WTC11 (cell line): ENCODE results near the gene ENC1. TPM values are rescaled to one million over a fixed set of nuclear protein-coding genes. Genes with fewer than 3 reads are reported as not detected.

ENCODE experiments used
- ATAC-seq: fragments of 200-7000 bp; cut with Tn5 transposase; 2 replicates; pipeline ENCODE4 v1.10.0; 2021; ENCODE audit warnings: mild to moderate bottlenecking, moderate library complexity
- CTCF ChIA-PET: fragments of 300-600 bp; sonication (Branson Sonifier 250); formaldehyde crosslinking; loops from one replicate; lab custom pipeline; 2021; ENCODE audit warnings: antibody characterized with exemption; lab: Charles Lee
- POLR2A ChIA-PET: fragments of 350-600 bp; sonication (Branson Sonifier 250); formaldehyde crosslinking; loops from one replicate; lab custom pipeline; 2021; ENCODE audit warnings: antibody characterized with exemption; lab: Charles Lee
- DNase-seq: peaks from one replicate; pipeline ENCODE4 v3.0.0; 2021; ENCODE audit warnings: low spot score
- H3K27ac Mint-ChIP-seq: 2 replicates; pipeline ENCODE4 v1.8.0; 2021; ENCODE audit warnings: mixed read lengths
- H3K27me3 Mint-ChIP-seq: 2 replicates; pipeline ENCODE4 v1.8.0; 2021; ENCODE audit warnings: low read depth, mild to moderate bottlenecking, moderate library complexity, mixed read lengths
- H3K36me3 Mint-ChIP-seq: 2 replicates; pipeline ENCODE4 v1.8.0; 2021; ENCODE audit warnings: mixed read lengths
- H3K4me1 Mint-ChIP-seq: 2 replicates; pipeline ENCODE4 v1.8.0; 2022; ENCODE audit warnings: mixed read lengths
- H3K4me3 Mint-ChIP-seq: 2 replicates; pipeline ENCODE4 v1.8.0; 2021; ENCODE audit warnings: mild to moderate bottlenecking, moderate library complexity, mixed read lengths
- H3K9me3 Mint-ChIP-seq: 2 replicates; pipeline ENCODE4 v1.8.0; 2021; ENCODE audit warnings: mixed read lengths
- ATF1 ChIP-seq: sonication (generic); formaldehyde crosslinking; IDR thresholded peaks from 2 replicates; pipeline ENCODE4 v1.8.1; 2023; ENCODE audit warnings: mild to moderate bottlenecking, moderate library complexity, missing genetic modification reagents
- CDX4 ChIP-seq: fragments of 250-450 bp; sonication (Bioruptor Pico); IDR thresholded peaks from 2 replicates; pipeline ENCODE4 v1.9.0; 2021; ENCODE audit warnings: moderate library complexity, mild to moderate bottlenecking, inconsistent platforms, borderline replicate concordance
- ETV6 ChIP-seq: sonication (generic); formaldehyde crosslinking; IDR thresholded peaks from 2 replicates; pipeline ENCODE4 v1.8.1; 2022; ENCODE audit warnings: mild to moderate bottlenecking, missing genetic modification reagents
- FOXJ3 ChIP-seq: sonication (generic); formaldehyde crosslinking; IDR thresholded peaks from 2 replicates; pipeline ENCODE4 v1.9.0; 2021; ENCODE audit warnings: missing genetic modification reagents, mild to moderate bottlenecking, borderline replicate concordance
- JAZF1 ChIP-seq: fragments of 250-450 bp; sonication (Bioruptor Pico); IDR thresholded peaks from 2 replicates; pipeline ENCODE4 v1.9.0; 2021; ENCODE audit warnings: moderate library complexity, mild to moderate bottlenecking, inconsistent platforms
- NR1H2 ChIP-seq: sonication (generic); formaldehyde crosslinking; IDR thresholded peaks from 2 replicates; pipeline ENCODE4 v1.9.0; 2021; ENCODE audit warnings: mild to moderate bottlenecking, moderate library complexity, missing genetic modification reagents
- PRRX2 ChIP-seq: fragments of 250-450 bp; sonication (Bioruptor Pico); IDR thresholded peaks from 2 replicates; pipeline ENCODE4 v1.8.0; 2021; ENCODE audit warnings: mild to moderate bottlenecking
- RORB ChIP-seq: fragments of 250-450 bp; sonication (Bioruptor Pico); IDR thresholded peaks from 2 replicates; pipeline ENCODE4 v1.9.0; 2021; ENCODE audit warnings: mild to moderate bottlenecking
- TEAD4 ChIP-seq: sonication (generic); formaldehyde crosslinking; IDR thresholded peaks from 2 replicates; pipeline ENCODE4 v1.8.0; 2022; ENCODE audit warnings: mild to moderate bottlenecking, missing genetic modification reagents
- ZNF263 ChIP-seq: sonication (generic); formaldehyde crosslinking; IDR thresholded peaks from 2 replicates; pipeline ENCODE4 v1.8.1; 2022; ENCODE audit warnings: low read depth, mild to moderate bottlenecking, moderate library complexity, missing genetic modification reagents
- total RNA-seq: library from RNA; stranded (reverse); gene quantifications from 3 replicates; pipeline ENCODE4 v1.2.3, GENCODE V29; 2021
- TF ChIP-seq, protein P1 (sequence below): fragments of 250-450 bp; sonication (Bioruptor Pico); IDR thresholded peaks from 2 replicates; pipeline ENCODE4 v1.8.0; 2021; ENCODE audit warnings: mild to moderate bottlenecking
- TF ChIP-seq, protein P2 (sequence below): sonication (generic); formaldehyde crosslinking; IDR thresholded peaks from 2 replicates; pipeline ENCODE4 v1.8.1; 2023; ENCODE audit warnings: mild to moderate bottlenecking, moderate library complexity, missing genetic modification reagents
- TF ChIP-seq, protein P3 (sequence below): sonication (generic); formaldehyde crosslinking; IDR thresholded peaks from 2 replicates; pipeline ENCODE4 v1.8.1; 2022; ENCODE audit warnings: low read depth, mild to moderate bottlenecking, moderate library complexity, missing genetic modification reagents, borderline replicate concordance
- TF ChIP-seq, protein P4 (sequence below): sonication (generic); formaldehyde crosslinking; IDR thresholded peaks from 2 replicates; pipeline ENCODE4 v1.8.0; 2023; ENCODE audit warnings: missing genetic modification reagents, mild to moderate bottlenecking, borderline replicate concordance

The ENC1 gene
- total RNA-seq, 1 experiment from 2014 or later = 18.3 TPM

DNA sequence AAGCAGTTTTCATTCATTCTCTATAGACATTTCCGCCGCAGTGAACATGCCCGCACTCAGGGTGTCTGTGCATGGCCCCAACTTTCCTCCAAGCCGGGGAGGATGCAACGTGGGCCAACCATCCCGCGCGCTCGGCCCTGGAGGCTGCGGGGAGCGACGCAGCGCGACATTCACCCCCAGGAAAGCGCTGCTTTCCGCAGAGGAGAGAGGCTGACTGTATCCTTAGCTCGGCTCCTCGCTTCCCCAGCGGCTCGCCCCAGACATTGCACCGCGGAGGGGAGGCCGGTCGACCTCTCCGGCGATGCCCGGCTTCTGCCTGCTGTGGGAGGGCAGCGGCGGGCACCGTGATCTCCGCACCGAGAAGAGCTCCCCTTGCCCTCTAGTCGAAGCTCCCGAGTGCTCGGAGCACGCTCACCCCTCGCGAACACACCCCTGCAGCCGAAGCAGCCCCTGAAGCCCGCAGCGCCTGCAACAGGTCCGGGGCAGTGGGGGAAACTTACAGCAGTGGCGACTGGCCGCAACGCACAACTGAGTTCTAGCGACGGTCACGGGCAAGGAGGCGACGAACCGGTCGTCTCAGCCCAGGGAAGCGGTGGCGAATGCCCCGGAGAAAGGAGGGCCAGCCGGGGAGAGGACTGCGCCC, 600 bp downstream of the ENC1 start (continued):
- TF ChIP-seq, protein P1, sequence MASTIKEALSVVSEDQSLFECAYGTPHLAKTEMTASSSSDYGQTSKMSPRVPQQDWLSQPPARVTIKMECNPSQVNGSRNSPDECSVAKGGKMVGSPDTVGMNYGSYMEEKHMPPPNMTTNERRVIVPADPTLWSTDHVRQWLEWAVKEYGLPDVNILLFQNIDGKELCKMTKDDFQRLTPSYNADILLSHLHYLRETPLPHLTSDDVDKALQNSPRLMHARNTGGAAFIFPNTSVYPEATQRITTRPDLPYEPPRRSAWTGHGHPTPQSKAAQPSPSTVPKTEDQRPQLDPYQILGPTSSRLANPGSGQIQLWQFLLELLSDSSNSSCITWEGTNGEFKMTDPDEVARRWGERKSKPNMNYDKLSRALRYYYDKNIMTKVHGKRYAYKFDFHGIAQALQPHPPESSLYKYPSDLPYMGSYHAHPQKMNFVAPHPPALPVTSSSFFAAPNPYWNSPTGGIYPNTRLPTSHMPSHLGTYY = no peak
- TF ChIP-seq FOXJ3 (CRISPR knock-in tag) (no peak), NR1H2 (CRISPR knock-in tag) (no peak), JAZF1 (CRISPR knock-in tag) (no peak), ATF1 (CRISPR knock-in tag) (0 out of 2 replicates have a peak, but pooled peaks have one; percentile 66), ZNF263 (CRISPR knock-in tag) (no peak), TEAD4 (CRISPR knock-in tag) (peak; percentile 42; the same call in 1 of the 2 replicates), CDX4 (CRISPR knock-in tag) (no peak), RORB (no peak), ETV6 (CRISPR knock-in tag) (no peak), PRRX2 (CRISPR knock-in tag) (no peak)
- TF ChIP-seq, protein P2, sequence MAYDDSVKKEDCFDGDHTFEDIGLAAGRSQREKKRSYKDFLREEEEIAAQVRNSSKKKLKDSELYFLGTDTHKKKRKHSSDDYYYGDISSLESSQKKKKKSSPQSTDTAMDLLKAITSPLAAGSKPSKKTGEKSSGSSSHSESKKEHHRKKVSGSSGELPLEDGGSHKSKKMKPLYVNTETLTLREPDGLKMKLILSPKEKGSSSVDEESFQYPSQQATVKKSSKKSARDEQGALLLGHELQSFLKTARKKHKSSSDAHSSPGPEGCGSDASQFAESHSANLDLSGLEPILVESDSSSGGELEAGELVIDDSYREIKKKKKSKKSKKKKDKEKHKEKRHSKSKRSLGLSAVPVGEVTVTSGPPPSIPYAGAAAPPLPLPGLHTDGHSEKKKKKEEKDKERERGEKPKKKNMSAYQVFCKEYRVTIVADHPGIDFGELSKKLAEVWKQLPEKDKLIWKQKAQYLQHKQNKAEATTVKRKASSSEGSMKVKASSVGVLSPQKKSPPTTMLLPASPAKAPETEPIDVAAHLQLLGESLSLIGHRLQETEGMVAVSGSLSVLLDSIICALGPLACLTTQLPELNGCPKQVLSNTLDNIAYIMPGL = no peak
- TF ChIP-seq, protein P3, sequence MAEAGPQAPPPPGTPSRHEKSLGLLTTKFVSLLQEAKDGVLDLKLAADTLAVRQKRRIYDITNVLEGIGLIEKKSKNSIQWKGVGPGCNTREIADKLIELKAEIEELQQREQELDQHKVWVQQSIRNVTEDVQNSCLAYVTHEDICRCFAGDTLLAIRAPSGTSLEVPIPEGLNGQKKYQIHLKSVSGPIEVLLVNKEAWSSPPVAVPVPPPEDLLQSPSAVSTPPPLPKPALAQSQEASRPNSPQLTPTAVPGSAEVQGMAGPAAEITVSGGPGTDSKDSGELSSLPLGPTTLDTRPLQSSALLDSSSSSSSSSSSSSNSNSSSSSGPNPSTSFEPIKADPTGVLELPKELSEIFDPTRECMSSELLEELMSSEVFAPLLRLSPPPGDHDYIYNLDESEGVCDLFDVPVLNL (CRISPR knock-in tag) = no peak
- TF ChIP-seq, protein P4, sequence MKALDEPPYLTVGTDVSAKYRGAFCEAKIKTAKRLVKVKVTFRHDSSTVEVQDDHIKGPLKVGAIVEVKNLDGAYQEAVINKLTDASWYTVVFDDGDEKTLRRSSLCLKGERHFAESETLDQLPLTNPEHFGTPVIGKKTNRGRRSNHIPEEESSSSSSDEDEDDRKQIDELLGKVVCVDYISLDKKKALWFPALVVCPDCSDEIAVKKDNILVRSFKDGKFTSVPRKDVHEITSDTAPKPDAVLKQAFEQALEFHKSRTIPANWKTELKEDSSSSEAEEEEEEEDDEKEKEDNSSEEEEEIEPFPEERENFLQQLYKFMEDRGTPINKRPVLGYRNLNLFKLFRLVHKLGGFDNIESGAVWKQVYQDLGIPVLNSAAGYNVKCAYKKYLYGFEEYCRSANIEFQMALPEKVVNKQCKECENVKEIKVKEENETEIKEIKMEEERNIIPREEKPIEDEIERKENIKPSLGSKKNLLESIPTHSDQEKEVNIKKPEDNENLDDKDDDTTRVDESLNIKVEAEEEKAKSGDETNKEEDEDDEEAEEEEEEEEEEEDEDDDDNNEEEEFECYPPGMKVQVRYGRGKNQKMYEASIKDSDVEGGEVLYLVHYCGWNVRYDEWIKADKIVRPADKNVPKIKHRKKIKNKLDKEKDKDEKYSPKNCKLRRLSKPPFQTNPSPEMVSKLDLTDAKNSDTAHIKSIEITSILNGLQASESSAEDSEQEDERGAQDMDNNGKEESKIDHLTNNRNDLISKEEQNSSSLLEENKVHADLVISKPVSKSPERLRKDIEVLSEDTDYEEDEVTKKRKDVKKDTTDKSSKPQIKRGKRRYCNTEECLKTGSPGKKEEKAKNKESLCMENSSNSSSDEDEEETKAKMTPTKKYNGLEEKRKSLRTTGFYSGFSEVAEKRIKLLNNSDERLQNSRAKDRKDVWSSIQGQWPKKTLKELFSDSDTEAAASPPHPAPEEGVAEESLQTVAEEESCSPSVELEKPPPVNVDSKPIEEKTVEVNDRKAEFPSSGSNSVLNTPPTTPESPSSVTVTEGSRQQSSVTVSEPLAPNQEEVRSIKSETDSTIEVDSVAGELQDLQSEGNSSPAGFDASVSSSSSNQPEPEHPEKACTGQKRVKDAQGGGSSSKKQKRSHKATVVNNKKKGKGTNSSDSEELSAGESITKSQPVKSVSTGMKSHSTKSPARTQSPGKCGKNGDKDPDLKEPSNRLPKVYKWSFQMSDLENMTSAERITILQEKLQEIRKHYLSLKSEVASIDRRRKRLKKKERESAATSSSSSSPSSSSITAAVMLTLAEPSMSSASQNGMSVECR = no peak

- TF ChIP-seq PRRX2 (CRISPR knock-in tag) (no peak), CDX4 (CRISPR knock-in tag) (0 out of 2 replicates have a peak, but pooled peaks have one; percentile 26)
- ChIA-PET POLR2A (interaction anchor here (1.2 to 1.7 kb wide), 4 partner anchors 8 to 244 kb away, joined by 3 to 8 read pairs (median 4); no protein-coding TSS in a partner anchor), CTCF (interaction anchor here (1.9 to 3.8 kb wide), 5 partner anchors 8 to 427 kb away, joined by 9 to 22 read pairs (median 15); no protein-coding TSS in a partner anchor)
- no peak overlapping the region for H3K27ac Mint-ChIP-seq
- H3K4me1 Mint-ChIP-seq = peaks cover 38% of the 10 kb centered on the region
- peaks cover 18% of the 10 kb centered on the region for H3K36me3 Mint-ChIP-seq
- H3K9me3 Mint-ChIP-seq = no peaks in the 10 kb centered on the region
- no peak for ATAC-seq
- peaks cover 34% of the 10 kb centered on the region for H3K27me3 Mint-ChIP-seq
- DNase-seq = no peak
- peak overlapping the region; percentile 87 for H3K4me3 Mint-ChIP-seq
These were observed 1.3 kb downstream of the ENC1 start for GRCh38 chr5:74638970-74639806.
